OCI-LY3 (cell line): ENCODE measurements around the gene MEIS3.

Experiments
- EZH2phosphoT487 ChIP-seq: fragments of 200-600 bp; shearing (Covaris generic); IDR thresholded peaks from 2 replicates; pipeline ENCODE4 v1.6.1; 2018; ENCODE audit warnings: antibody characterized with exemption, mixed run types, low read depth
- TF ChIP-seq, protein P1 (sequence below): fragments of 200-600, 300-600 bp; sonication (generic); IDR thresholded peaks from 2 replicates; pipeline ENCODE4 v1.5.1; 2014; ENCODE audit warnings: antibody characterized with exemption, low read length, low read depth

DNA sequence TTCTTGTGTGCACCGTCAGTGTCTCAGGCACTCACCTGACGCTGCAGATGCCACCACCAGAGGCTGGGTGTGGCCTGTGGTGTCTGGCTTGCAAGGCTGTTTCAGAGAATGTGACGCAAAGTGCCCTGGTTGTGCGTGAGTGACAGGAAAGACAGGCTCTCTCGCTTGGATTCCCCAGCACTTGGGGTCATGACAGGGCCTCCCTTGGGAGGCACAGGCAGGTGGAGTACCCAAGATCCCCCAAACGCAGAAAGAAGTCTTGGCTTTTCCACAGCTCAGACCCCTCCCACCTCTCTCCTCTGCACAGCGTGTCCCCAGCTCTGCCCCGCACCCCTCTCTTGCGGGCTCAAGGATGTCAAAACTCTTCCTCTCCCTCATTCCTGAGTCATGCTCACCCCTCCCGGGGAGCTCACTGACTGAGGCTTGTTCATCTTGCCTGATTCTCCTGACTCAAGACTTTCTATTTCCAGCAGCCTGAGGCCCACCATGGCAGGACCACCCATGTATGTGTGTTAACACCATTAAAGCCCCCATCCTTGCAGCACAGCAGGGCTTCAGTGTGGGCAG, 49.2 kb downstream of the MEIS3 start:
- TF ChIP-seq, protein P1, sequence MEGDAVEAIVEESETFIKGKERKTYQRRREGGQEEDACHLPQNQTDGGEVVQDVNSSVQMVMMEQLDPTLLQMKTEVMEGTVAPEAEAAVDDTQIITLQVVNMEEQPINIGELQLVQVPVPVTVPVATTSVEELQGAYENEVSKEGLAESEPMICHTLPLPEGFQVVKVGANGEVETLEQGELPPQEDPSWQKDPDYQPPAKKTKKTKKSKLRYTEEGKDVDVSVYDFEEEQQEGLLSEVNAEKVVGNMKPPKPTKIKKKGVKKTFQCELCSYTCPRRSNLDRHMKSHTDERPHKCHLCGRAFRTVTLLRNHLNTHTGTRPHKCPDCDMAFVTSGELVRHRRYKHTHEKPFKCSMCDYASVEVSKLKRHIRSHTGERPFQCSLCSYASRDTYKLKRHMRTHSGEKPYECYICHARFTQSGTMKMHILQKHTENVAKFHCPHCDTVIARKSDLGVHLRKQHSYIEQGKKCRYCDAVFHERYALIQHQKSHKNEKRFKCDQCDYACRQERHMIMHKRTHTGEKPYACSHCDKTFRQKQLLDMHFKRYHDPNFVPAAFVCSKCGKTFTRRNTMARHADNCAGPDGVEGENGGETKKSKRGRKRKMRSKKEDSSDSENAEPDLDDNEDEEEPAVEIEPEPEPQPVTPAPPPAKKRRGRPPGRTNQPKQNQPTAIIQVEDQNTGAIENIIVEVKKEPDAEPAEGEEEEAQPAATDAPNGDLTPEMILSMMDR: no peak
- no peak for TF ChIP-seq EZH2phosphoT487
